ENCODE results near the gene PIP5K1C.
"Not testable (repeated sequence)": the region's sequence is repeated elsewhere in the genome, so short reads cannot be mapped to it uniquely, and the experiment has no call there.

PIP5K1C gene

DNA sequence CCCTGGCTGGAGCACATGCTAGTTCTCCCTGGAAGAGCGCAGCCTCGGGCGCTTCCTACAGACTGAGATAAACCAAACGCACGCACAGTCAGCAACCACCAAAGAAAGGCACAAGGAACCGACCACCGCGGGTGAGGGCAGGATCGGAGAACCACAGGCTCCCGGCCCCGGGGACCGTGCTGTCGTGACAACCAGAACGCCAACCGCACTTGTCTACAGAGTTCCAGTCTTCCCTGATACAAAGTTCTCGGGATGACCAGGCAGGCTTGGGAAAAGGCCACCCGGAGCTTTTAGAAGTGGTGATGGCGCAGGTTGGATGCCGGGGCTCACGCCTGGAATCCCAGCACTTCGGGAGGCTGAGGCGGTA, 40.5 kb downstream of the PIP5K1C start:
- no peak for DNase-seq

DNA sequence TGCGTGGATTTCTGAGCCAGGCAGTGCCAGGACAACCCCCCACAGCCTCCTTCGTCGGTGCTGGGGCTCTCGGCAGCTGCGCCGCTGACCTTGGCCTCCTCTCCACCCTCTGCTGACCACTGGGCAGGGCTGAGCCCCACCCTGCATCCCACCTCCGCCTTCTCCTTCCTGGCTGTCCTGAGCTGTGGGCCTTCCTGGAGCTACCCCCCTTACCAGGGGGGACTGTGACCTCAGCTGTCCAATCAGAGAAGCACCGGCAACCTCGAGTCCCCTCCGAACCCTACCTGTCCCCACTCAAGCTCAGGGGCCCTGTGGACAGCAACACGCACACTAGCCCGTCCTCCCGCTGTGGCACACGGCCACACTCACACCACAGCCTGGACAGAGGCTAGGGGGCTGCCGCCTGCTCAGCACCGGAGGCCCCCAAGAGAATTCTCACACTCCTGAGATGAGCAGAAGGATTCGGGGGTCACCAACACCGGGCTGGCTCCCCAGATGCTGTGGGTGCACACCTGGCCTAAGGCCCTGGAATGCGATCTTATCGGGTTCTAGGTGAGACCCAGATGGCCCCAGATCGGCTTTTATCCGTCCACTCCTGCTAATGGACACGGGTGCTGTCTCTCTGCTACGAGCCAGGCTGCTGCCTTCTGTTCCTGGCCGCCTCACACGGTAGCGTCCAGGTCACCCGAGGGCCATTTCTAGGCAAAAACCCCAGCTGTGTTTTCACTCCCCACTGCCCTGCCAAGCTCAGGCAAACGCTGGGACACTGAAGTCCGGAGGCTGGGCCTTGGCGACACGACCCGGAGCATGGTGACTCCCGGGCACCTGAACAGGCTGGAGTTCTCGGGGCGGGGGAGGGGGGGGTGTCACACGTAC, 41.2 kb downstream of the PIP5K1C start:
- DNase-seq = no peak

DNA sequence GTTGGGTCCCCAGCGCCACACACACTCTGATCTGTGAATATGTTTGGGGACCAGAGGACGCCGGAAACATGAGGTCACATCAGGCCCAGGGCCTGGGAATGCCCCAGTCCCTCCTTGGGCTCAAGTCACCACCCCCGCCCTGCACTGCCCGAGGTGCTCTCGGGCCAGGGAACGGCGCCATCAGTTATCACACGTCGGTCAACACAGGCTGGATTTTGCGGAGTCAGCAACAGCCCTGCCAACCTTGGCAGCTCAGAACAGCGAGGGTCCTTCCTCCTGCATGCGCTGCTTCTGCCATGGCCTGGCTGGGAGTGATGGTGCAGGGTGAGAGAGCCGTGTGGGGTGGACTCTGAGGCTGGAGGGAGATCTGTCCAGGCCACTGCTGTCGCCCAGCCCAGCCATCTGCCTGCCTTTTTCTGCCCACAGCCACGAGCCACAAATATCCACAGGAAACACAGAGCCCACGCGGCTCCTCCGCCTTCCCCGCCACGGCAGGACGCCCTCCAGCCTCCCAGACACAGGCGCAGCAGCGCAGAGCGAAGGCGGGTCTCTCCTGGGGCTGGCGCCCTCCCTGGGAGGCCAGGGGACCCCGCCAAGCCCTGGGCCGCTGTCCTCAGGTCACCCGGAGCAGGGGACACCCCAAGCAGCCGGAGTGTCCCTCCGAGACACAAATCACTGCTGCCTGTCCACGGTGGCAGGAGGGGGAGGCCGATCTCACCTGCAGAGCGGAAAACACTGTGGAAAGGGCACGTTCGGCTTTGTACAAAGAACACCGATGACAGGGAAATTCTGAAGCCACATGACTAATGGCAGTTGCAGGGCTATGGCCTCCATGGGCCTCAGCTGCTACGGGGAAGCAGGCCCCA, 42.0 kb downstream of the PIP5K1C start:
- no peak for DNase-seq

DNA sequence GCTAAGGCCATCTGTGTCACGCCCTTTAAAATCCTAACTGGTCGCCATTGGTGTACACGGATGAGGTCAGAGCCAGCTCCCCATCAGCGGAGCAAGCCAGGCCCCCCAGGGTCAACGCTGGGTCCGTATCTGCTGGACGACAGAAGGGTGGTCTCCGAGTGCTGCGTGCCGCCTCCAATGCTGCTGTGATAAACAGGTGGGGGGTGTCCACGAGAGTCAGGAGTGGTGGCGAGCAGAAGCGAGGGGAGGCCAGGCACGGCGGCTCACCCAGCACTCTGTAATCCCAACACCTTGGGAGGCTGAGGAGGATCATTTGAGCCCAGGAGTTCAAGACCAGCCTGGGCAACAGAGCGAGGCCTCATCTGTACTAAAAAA, 42.9 kb downstream of the PIP5K1C start:
- DNase-seq = no peak

DNA sequence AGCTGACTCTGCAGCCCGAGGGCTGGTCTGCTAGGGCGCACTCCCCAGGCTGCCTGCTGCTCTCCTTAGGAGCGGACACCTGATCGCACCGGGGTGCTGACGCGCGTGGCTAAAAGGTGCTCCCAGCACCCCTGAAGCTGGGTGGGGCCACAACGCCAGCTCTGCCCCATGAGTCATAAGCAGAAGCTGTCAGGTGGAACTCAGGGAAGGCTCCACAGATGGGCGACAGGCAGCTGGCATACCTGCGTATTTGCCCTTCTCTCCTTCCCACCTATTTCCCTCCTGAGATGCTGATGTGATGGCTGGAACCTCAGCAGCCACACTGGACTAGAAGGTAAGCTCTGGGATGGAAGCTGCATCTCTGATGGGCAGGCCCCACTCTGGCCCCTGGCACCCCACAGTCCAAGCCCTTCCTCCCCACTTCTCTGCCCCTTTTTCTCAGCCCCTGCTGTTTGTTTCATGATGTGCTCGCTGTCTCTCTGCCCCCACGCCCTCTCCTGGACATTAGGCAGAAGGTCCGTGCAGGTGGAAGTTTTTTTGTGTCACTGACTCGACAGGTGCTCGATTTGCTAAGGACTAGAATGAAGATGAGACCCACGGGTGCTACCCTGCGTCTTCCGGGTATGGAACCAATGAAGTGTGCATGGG, 43.4 kb downstream of the PIP5K1C start:
- no peak for DNase-seq

DNA sequence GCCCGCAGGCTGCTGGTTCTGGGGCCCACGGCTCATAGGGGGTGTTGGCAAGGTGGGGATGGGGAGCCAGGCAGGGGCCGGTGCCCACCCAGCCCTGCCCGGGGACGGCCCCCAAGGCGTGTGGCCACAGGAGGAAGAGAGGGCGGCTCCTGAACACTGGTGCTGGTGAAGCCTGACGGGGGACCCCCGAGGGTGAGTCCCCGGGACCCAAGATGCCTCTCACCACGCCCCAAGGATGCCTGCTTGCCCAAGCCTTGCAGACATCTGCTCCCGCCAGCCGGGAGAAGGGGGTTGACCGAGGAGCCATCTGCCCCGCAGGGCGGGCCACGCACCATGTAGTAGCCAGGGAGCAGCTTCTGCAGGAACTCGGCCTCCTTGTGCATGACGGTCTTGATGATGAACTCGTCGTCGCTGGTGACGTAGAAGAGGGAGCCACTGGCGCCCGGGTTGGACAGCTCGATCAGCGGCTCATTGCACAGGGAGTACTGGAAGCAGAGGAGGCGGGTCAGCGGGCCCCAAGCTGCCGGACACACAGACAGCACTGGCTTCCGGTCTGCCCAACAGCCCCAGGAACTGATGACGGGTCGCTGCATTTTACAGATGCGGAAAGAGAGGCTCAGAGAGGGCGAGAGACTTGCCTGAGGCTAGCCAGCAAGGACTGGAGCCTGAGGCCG, 44.1 kb downstream of the PIP5K1C start:
- DNase-seq = no peak

DNA sequence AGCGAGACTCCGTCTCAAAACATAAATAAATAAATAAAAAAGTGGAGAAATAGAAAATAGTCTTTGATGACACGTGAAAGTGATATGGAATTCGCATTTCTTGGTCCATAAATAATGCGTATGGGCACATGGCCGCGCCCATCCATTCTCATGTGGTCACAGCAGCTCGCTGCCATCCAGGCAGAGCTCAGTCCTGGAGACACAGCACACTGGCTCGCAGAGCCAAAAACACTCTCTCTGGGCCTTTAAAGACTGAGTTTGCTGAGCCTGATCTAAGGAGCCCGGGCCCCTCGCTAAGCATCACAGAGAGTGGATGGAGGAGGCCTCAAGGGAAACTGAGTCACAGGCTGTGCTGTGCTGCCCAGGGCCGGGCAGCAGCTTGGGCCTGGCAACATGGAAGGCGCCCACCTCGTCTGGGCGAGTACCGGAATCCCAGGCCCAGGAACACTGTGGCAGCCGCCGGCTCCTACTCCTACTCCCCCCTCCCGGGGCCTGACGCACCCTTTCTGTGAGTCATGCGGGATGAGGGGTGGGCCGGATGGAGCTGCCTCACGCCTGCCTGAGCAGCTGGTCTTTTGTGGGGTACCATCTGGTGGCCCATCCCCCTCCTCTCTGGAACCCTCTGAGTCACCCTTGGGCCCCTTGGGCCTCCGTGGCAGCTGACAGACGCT, 44.7 kb downstream of the PIP5K1C start:
- no peak for DNase-seq

DNA sequence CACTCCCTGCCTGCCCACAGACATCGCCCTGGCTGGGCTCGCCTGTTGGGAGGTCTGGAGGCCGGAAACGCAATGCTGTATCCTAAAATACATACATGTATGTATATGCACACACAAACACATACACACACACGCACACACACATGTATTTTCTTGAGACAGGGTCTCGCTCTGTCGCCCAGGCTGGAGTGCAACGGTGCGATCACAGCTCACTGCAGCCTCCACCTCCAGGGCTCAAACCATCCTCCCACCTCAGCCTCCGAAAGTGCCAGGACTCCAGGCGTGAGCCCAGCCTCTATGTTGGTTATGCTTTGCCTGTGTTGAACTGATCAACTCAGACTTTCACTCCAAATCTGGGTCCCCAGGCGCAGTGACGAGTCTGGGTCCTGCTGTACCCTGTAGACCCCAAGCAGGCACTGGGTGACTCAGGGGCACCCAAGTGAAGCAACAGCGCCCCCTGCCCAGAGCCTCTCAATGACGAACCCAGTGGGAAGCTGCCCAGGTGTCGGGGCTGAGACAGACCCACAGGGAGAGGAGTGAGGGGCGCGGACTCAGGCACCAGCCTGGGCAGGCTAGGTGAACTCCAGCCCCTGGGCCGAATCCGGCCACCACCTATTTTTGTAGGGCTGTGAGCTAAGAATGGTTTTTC, 46.3 kb downstream of the PIP5K1C start:
- peak; percentile 37 for DNase-seq

DNA sequence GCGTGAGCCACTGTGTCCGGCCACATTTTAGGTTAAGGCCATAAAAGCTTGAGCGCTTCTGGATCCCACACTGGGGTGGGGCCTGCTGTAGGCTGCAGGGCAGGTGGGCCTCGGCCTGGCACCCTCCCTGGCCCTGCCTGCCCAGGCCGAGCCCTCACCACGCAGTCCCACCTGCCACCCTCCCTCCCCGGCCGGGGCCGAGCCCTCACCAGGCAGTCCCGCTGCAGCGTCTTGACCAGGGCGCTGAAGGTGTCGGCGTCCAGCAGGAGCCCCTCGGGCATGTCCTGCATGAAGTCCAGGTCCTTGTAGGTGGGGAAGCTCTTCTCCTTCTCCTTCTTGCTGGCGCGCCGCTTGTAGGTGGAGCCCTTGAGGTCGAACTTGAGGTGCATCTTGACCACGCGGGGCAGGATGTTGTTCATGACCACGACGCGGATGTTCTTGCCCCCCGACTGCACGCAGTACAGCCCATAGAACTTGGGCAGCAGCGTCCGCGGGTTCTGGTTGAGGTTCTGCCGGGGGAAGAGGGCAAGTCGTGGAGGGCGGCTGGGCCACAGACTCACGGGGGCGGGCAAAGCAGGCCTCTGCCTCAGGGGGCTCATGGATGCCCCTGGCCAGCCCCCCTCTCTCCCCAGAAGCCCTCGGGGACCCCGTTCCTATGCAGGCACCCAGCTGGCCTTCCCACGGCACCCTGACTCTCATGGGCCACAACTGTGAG, 47.0 kb downstream of the PIP5K1C start:
- no peak for DNase-seq

DNA sequence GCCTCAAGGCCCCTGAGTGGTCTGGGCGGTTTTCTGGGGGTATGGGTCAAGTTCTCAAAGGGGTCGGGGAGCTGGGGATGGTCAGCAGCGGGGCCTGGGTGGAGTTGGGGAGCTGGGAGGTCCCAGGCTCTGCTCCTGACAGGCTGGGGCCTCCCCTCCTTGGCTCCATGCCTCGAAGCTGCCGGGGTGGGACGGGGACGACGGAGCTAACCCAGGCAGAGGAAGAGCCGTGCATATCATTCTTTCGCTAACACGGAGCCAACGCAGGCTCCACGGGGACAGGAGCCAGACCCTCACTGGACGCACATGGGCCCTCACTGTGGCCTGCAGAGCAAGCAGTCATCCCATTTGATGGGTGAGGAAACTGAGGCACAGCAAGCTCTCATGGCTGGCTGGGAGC, 47.8 kb downstream of the PIP5K1C start:
- DNase-seq = no peak

DNA sequence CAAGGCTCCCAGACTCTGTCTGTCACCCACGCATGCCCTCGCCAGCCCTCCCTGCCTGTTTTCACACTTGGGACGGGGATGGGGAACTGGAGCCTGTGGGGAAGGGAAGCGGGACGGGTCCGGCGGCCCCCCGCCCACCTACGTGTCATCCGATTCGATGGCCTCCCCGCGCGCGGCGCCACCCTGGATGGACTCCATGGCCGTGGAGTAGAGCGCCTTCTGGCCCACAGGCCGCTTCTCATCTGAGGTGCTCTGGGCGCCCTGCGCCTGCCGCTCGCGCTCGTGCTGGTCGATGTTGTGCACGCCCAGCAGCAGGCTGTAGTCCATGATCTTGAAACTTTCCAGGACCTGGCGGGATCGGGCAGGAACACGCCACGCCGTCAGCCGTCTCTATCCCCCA, 48.6 kb downstream of the PIP5K1C start:
- no peak for DNase-seq

DNA sequence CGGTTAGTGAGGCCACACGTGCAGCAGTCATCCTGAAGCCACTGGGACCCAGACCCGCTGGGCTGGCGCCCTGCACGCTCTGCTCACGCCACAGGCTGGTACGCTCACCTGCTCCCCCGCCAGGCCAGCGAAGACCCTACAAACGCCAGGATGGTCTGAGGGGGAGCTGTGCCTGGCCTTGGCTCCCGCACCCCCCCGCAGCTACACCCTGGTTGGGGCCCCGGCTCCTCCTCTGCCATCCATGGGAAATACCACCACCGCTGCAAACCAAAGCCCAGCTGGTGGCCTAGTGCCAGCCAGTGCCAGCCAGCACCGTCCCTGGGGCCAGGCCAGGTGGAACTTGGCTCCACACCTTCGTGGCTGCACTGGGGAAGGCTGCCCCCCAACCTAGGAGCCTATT, 50.4 kb downstream of the PIP5K1C start:
- no peak for DNase-seq

DNA sequence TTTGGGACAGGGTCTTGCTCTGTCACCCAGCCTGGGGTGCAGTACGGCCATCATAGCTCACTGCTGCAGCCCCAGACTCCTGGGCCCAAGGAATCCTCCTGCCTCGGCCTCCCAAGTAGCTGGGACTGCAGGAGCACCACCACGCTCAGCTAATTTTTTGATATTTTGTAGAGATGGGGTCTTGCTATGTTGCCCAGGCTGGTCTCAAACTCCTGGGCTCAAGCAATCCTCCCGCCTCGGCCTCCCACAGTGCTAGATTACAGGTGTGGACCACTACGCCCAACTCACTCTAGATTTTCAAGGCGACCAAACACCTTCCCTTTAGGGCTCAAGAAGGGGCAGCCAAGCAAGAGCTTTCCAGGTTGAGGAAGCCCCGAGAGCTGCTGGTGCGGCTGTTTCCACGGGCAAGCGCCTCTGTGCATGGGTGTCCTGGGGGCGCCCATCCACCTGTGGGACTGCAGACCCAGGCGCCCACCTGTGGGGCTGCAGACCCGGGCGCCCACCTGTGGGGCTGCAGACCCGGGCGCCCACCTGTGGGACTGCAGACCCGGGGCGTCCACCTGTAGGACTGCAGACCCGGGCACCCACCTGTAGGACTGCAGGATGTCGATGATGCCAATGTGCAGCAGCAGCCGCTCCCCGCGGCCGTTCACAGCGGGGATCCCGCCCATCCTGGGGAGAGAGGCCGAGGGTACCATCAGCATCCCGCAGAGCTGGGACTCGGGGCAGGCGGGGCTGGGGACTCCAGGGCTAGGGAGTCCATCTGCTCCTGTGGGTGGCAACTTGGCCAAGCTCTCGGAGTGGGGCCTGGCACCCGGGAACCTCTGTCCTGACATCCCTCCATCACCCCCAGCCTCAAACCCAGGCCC, 52.0 kb downstream of the PIP5K1C start:
- DNase-seq = no peak

DNA sequence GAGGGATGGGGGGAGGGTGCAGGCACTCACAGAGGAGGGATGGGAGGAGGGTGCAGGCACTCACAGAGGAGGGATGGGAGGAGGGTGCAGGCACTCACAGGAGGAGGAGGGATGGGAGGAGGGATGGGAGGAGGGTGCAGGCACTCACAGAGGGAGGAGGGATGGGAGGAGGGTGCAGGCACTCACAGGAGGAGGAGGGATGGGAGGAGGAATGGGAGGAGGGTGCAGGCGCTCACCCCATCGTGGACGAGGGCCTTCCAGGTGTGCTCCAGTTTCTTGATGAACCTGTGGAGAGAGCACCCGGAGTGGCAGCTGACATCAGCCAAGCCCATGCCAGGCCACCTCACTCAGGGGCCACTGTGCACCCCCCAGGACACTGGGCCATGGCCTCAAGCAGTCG, 53.2 kb downstream of the PIP5K1C start:
- DNase-seq = not testable (repeated sequence)

DNA sequence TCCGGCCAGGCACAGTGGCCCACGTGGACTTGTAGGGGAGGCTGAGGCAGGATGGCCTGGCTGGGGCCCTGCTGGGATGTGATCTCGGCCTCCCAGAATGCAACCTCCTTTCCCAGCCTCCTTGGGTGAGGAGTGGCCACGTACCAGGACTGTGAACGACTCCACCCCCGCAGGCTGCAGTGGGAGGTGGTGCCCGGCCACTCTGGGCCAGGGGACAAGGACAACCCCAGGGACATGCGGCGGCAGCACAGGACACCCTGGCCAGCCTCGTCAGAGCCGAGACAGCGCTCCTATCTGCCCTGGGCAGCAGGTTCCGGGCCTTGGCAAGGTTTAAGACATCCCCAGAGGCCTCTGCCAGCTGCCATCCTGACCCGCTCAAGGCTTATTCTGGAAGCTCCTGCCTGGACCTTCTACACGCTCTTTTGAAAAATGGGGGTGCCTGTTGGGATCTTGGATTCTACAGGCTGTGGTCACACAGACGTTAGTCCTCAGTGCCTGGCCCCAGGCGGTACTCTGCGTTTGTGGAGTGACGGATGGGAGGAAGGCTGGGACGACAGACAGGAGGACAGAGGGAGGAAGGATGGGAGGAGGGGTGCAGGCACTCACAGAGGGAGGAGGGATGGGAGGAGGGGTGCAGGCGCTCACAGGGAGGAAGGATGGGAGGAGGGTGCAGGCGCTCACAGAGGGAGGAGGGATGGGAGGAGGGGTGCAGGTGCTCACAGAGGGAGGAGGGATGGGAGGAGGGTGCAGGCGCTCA, 53.8 kb downstream of the PIP5K1C start:
- DNase-seq = no peak

DNA sequence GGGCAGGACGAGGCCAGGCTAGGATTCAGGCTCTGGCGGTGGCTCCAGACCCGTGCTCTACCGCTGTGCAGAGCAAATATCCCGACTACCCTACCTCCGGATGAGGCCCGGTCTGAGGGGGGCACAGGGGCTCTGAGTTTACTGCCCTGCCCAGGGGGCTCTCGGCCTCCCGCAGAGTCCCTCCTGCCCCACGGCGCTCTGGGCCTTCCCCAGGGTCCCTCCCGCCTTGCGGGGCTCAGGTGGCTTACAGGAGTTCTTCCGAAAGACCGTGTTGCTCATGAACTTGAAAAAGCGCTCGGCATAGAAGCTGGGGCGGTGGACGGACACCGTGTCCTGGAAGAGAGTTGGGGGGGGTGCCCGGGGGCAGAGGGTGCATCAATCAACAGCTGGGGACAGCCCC, 54.5 kb downstream of the PIP5K1C start:
- DNase-seq = no peak

DNA sequence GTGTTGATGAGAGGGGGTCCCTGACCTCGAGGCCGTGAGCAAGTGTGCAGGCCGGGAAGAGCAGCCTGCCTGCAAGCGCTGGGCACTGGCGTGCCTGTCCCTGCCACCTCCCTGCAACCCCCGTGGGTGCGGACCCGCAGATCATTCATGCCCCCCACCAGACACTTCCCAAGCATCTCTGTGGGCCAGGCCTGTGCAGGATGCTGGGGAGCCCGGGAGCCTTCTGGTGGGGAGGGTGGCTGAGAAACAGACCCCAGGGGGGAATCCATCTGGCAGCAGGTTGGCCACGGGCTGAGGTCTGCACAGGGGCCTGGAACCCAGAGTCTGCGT, 55.2 kb downstream of the PIP5K1C start:
- no peak for DNase-seq

DNA sequence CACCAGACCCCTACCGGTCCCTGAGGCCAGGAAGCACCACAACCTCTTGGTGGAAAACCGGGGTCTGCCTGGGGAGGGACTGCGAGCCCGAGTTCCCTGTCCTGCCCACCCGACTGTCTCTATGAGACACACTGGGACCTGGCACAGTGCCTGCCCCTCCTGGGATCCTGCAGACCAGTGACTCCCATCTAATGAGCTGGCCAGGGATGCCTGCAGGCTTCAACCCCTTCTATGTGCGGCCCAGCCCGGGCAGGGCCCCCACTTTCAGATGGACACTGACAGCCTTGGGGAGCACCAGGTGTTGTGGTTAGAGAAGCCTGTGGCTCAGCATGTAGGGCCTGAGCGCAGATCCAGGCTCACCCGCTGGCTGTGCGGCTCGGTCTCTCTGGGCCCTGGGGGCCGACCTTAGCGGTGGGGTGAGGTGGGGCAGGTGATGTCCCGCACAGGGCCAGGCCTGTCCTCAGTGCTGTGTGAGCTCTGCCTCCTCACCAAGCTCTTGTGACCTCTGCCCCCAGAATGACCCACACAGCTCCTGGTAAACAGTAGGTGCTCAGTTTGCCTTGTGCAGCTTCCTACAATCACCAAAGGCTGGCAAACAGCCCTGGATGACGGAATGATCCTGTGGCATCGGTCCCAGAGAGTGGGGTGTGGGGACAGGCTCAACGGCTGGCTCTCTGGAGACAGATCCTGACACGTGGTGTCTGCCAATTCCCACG, 55.8 kb downstream of the PIP5K1C start:
- no peak for DNase-seq
